ENCODE measurements around the gene PHOX2A.

Gene PHOX2A

GRCh38 chr11:72263361-72263760 is 19.4 kb upstream of the PHOX2A start:
- Histone ChIP-seq H3K27ac (ENCODE audit: poor library complexity, severe bottlenecking) (no peak overlapping the region), H3K4me3 (ENCODE audit: severe bottlenecking) (no peak overlapping the region), H3K27me3 (ENCODE audit: insufficient read depth, poor library complexity, severe bottlenecking) (no peaks in the 10 kb centered on the region), H3K36me3 (ENCODE audit: low read depth) (no peaks in the 10 kb centered on the region), H3K9me3 (ENCODE audit: severe bottlenecking) (no peaks in the 10 kb centered on the region), H3K4me1 (ENCODE audit: insufficient read depth, poor library complexity, severe bottlenecking) (no peaks in the 10 kb centered on the region)
- ATAC-seq (ENCODE audit: low read depth) (peak; percentile 49; the same call in 1 of the 3 replicates), DNase-seq (ENCODE audit: low spot score) (no peak)
- TF ChIP-seq, protein P1, sequence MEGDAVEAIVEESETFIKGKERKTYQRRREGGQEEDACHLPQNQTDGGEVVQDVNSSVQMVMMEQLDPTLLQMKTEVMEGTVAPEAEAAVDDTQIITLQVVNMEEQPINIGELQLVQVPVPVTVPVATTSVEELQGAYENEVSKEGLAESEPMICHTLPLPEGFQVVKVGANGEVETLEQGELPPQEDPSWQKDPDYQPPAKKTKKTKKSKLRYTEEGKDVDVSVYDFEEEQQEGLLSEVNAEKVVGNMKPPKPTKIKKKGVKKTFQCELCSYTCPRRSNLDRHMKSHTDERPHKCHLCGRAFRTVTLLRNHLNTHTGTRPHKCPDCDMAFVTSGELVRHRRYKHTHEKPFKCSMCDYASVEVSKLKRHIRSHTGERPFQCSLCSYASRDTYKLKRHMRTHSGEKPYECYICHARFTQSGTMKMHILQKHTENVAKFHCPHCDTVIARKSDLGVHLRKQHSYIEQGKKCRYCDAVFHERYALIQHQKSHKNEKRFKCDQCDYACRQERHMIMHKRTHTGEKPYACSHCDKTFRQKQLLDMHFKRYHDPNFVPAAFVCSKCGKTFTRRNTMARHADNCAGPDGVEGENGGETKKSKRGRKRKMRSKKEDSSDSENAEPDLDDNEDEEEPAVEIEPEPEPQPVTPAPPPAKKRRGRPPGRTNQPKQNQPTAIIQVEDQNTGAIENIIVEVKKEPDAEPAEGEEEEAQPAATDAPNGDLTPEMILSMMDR (IDR thresholded peaks at IDR 0.05; ENCODE audit: poor library complexity, severe bottlenecking) = no peak

DNA sequence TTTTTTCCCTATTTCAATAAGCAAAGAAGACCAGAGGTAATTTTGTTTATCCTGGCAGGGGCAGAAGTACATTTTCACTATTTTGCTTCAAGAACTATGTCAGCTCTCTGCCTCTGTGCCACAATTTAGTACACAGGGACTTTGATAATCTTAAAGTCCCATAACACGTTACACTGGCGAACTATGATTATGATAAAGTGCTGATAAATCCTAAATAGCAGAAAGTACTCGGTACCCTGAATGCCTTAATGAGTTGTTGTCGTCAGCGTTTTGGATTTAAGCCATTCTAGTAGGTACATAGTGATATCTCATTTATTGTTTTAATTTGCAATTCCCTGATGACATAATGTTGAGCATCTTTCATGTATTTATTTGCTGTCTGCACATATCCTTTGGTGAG is 16.6 kb upstream of the PHOX2A start:
- DNase-seq (ENCODE audit: low spot score) (no peak), ATAC-seq (ENCODE audit: low read depth) (no peak)
- Histone ChIP-seq H3K27ac (ENCODE audit: poor library complexity, severe bottlenecking) (no peak overlapping the region), H3K36me3 (ENCODE audit: low read depth) (no peaks in the 10 kb centered on the region), H3K27me3 (ENCODE audit: insufficient read depth, poor library complexity, severe bottlenecking) (no peaks in the 10 kb centered on the region), H3K4me3 (ENCODE audit: severe bottlenecking) (no peak overlapping the region), H3K4me1 (ENCODE audit: insufficient read depth, poor library complexity, severe bottlenecking) (no peaks in the 10 kb centered on the region), H3K9me3 (ENCODE audit: severe bottlenecking) (no peaks in the 10 kb centered on the region)
- TF ChIP-seq, protein P1 (IDR thresholded peaks at IDR 0.05; ENCODE audit: poor library complexity, severe bottlenecking) = no peak

GRCh38 chr11:72259490-72259889 is 15.5 kb upstream of the PHOX2A start:
- Histone ChIP-seq H3K27ac (ENCODE audit: poor library complexity, severe bottlenecking) (no peak overlapping the region), H3K4me3 (ENCODE audit: severe bottlenecking) (no peak overlapping the region), H3K27me3 (ENCODE audit: insufficient read depth, poor library complexity, severe bottlenecking) (no peaks in the 10 kb centered on the region), H3K9me3 (ENCODE audit: severe bottlenecking) (peaks cover under 1% of the 10 kb centered on the region), H3K4me1 (ENCODE audit: insufficient read depth, poor library complexity, severe bottlenecking) (no peaks in the 10 kb centered on the region), H3K36me3 (ENCODE audit: low read depth) (no peaks in the 10 kb centered on the region)
- TF ChIP-seq, protein P1 (IDR thresholded peaks at IDR 0.05; ENCODE audit: poor library complexity, severe bottlenecking) = no peak
- DNase-seq (ENCODE audit: low spot score) (no peak), ATAC-seq (ENCODE audit: low read depth) (no peak)

GRCh38 chr11:72257570-72257969 is 13.6 kb upstream of the PHOX2A start:
- DNase-seq (ENCODE audit: low spot score) = no peak

DNA sequence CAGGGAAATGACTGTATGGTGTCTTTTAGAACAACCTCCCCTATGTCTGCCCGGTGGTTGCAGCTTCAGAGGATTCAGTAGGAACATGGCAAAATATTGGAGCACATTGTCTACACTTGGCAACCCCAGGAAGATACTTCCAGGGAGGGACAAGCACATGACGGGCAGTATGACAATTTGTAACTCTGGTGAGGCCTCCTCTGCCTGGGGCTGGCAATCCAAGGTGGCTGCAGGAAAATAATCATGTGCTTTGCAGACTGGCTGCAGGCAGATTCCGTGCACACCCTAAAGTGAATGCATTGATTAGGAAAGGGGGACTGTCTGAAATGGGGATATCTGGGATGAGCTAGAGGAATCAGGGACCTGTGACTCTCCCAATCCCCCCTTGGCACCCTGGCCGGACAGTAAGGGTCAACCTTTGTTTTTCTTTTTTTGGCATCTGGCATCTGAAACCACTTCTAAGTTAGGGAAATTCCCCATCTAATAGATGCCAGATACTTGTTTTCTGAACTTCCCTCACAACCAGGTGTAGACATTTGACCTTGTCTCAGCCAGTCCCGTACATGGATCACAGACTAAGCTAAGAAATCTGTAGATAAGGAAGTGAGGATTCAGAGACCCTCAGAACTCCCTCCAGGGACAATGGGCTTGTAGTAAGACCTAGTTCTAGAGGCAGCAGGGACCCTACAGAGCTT is 10.5 kb upstream of the PHOX2A start:
- no peaks in the 10 kb centered on the region for H3K27me3 ChIP-seq (ENCODE audit: insufficient read depth, poor library complexity, severe bottlenecking)
- H3K36me3 ChIP-seq (ENCODE audit: low read depth) = no peaks in the 10 kb centered on the region
- H3K4me1 ChIP-seq (ENCODE audit: insufficient read depth, poor library complexity, severe bottlenecking) = no peaks in the 10 kb centered on the region
- no peak for ATAC-seq (ENCODE audit: low read depth)
- H3K4me3 ChIP-seq (ENCODE audit: severe bottlenecking) = no peak overlapping the region
- H3K27ac ChIP-seq (ENCODE audit: poor library complexity, severe bottlenecking) = no peak overlapping the region
- H3K9me3 ChIP-seq (ENCODE audit: severe bottlenecking) = peaks cover 5% of the 10 kb centered on the region
- TF ChIP-seq, protein P1 (IDR thresholded peaks at IDR 0.05; ENCODE audit: poor library complexity, severe bottlenecking) = no peak
- no peak for DNase-seq (ENCODE audit: low spot score)

More at GRCh38 chr11:72257570-72257969, 13.6 kb upstream of the PHOX2A start:
- no peak overlapping the region for H3K4me3 ChIP-seq (ENCODE audit: severe bottlenecking)
- no peak for ATAC-seq (ENCODE audit: low read depth)
- H3K27me3 ChIP-seq (ENCODE audit: insufficient read depth, poor library complexity, severe bottlenecking) = no peaks in the 10 kb centered on the region
- H3K9me3 ChIP-seq (ENCODE audit: severe bottlenecking) = peaks cover 5% of the 10 kb centered on the region
- H3K4me1 ChIP-seq (ENCODE audit: insufficient read depth, poor library complexity, severe bottlenecking) = no peaks in the 10 kb centered on the region
- TF ChIP-seq, protein P1 (IDR thresholded peaks at IDR 0.05; ENCODE audit: poor library complexity, severe bottlenecking) = no peak
- H3K36me3 ChIP-seq (ENCODE audit: low read depth) = no peaks in the 10 kb centered on the region
- H3K27ac ChIP-seq (ENCODE audit: poor library complexity, severe bottlenecking) = no peak overlapping the region

Measured in RWPE2 (cell line).